Measurements from ENCODE around the gene FAM110A.
"Not testable (repeated sequence)": the region's sequence is repeated elsewhere in the genome, so short reads cannot be mapped to it uniquely, and the experiment has no call there.

FAM110A gene

DNA sequence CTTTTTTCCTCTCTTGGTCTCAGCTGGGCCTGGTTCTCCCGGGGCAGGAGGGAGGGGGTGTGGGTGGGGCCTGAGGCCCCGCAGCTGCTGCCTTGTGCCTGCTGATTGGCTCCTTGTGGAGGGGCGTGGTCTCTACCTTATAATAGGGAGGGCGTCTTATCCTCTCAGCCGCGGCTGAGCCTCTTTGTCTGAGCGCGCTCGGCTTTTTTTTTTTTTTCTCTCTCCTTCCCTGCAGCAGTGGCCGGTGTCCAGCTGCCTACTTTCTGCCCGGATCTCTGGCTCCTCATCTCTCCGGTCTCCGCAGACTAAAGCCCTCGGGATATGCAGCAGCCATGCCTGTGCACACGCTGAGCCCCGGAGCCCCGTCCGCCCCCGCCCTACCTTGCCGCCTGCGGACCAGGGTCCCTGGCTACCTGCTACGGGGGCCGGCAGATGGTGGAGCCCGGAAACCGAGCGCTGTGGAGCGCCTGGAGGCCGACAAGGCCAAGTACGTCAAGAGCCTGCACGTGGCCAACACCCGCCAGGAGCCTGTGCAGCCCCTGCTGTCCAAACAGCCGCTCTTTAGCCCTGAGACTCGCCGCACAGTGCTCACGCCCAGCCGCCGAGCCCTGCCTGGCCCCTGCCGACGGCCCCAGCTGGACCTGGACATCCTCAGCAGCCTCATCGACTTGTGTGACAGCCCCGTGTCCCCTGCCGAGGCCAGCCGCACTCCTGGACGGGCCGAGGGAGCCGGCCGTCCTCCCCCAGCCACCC is 11.1 kb downstream of the FAM110A start:
- DNase-seq (ENCODE audit: low read depth), result peak; percentile 81

DNA sequence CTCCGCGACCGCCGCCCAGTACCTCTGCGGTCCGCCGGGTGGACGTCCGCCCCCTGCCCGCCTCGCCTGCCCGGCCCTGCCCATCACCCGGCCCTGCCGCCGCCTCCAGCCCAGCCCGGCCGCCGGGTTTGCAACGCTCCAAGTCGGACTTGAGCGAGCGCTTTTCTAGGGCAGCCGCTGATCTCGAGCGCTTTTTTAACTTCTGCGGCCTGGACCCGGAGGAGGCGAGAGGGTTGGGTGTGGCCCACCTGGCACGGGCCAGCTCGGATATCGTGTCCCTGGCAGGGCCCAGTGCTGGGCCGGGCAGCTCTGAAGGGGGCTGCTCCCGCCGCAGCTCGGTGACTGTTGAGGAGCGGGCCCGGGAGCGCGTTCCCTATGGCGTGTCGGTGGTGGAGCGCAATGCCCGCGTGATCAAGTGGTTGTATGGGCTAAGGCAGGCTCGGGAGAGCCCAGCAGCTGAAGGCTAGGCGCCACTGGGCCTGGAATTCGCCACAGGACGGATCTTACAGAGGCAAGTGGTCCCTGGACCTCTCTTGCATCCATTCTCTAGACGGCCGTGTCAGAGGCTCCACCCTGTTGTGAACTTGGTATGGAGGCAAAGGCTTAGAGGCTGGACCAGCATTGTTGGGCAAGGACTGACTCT is 11.8 kb downstream of the FAM110A start:
- no peak for DNase-seq (ENCODE audit: low read depth)

DNA sequence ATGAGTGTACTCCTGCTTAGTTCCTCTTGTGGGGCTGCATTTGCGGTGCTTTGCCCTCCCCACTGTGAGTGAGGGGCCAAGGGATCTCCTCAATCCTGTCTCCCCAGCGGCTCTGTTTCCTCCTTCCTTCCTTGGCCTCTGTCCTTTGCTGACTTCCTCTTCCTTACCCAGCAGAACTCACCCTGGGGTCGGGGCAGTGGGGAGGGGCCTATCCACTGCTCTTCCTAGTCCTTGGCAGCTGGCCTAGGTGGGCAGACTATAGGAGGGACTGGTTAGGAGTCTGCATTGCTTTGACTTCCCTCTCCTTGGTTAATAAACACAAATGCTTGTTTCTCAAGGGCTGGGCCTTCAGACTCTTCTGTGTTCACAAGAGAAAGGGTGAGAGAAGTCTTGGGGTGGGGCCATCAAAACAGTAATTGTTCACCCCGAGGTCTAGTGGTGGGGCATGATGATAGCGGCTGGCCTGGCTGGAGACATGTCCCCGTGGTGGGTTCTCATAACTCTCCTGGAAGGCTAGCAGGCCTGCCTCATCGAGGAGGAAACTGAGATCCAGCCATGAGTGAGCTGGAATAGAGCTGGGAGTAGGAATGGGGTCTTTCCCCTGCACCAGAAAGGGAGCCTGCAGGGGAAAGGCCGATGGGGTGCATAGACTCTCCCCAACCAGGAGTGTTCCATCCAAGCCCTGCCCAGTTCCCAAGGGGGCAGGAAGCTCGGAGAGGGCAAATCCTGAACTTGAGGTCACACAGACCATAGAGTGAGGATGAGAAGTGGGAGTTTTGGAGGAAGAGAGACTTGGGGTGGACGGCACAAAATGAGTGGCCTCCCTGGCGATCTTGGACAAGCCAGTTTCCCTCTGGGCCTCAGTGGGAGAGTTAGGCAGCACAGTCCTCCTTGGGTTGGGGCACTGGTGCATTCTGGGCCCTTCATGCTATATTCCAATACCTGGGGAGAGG is 12.7 kb downstream of the FAM110A start:
- DNase-seq (ENCODE audit: low read depth), result no peak

DNA sequence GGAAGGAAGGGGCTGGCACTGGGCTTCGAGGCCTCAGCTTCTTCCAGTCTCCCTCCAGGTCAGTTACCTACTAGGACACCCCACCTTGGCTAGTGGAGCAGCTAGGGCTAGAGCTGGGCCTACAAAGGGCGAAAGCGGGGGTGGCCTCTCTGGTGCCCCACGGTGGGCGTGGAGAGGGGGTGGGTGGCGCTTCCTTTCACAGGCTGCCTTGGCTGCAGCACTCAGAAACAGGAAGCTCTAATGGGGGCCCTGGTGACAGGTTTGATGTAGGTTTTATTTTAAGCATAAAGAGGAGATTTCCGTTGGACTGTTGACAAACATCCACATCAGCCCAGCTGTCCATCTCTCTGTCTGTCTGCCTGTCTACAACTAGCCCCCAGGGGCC is 13.4 kb downstream of the FAM110A start:
- no peak for DNase-seq (ENCODE audit: low read depth)

DNA sequence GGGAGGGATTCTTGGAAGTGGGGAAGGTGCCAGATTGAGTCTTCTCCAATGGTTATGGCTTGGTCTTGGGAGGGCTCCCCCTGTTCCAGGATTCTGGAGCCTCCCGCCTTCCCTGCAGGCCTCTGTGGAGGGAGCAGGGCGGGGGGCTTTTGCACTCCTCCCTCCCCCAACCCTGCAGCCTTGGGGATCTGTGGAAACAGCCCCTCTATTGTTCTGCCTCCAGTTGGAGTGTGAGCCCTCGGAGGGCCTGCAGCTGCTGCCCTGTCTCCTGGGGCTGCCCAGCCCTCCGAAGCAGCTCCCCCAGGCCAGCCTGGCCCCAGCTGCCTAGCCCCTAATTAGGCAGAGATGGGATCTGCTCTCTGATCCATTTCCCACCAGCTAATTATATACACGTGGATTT is 14.7 kb downstream of the FAM110A start:
- no peak for DNase-seq (ENCODE audit: low read depth)

DNA sequence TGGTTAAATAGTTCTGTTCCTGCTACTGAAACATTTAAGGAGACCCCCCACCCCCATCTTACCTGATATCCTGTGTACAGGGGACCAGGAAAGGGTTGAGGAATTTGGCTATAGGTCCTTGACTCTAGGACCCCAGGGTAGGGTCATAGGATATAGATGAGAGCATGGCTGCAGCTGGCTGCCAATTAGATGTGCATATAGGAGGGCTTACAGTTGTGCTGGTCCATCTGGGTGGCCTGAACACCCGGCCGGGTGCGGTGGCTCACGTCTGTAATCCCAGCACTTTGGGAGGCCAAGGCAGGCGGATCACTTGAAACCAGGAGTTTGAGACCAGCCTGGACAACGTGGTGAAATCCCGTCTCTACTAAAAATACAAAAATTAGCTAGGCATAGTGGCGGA is 15.2 kb downstream of the FAM110A start:
- DNase-seq (ENCODE audit: low read depth), result not testable (repeated sequence)

DNA sequence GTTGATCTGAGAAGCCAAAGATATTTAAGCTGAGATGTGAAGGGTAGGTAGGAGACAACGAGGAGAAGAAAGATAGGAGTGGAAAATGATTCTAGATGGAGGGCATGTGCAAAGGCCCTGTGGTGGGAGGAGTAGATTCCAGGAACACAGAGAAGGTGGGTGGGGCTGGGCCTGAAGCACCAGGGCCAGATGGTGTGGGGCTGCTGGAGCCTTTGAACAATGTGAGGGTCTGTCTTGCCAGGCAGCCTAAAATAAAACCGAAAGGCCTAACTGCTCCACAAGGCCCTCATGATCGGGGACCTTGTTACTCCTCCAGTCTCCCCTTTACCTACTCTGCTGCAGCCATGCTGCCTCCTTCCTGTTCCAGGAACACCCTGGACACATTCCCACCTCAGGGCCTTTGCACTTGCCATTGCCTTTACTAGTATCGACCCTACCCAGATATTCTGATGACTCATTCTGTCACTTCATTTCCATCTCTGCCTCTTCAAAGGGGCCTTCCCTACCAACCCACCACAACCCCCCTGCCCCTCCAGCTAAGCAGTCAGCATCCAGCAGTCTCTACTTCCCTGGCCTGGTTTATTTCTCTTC is 20.0 kb downstream of the FAM110A start:
- DNase-seq (ENCODE audit: low read depth), result no peak

DNA sequence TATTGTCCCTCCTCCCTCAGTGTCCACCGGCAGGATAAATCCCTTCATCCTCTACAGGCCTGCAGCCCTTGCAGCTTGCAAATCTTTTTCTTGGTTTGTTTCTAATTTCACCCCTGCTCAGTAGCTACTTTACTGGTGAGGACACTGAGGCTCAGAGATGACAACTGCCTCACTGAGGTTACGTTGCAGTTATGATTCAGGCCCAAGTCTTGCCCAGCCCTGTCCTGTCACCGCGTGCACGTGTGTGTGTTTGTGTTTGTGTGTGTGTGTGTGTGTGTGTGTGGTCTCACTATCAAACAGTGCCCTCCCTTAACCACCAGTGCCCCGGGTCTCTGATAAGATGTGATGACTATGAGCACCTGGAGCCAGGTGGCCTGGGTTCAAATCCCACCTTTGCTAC is 21.1 kb downstream of the FAM110A start:
- no peak for DNase-seq (ENCODE audit: low read depth)

DNA sequence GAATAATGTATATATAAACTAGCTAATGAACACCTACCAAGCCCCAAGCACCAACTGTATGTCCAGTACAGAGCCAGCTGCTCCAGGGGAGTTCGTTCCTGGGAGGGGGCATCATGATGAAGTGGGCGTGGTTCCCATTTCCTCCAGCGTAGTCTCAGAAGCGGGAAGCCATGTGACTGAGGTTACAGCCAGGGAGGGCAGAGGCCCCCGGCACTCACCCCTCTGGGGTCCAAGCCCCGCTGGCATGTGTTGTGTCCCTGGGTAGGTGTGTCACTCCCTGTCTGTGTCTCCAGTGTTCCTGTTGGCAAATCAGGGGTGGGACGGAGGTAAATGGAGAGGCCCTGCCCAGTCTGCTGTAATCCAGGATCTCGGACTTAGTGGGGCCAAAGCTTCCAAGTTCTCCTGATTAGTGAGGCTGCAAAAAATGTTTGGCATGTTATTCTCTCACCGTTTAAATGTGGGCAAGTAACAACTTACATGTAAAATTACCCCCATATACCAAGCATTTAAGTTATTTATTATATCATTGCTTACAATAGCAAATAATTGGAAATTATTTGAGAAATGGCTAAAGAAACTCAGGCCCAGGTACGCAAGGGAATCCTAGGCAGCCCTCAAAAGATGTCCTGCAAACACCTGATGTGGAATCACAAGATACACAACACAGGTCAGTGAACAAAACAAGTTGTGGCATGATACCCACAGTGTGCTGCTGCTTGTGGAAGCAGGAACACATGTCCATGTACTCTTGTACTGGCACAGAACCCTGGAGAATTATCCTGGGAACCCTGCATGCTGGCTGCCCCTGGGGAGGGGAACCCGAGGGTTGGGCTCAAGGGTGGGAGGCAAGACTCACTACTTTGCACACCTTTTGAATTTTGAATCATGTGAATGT is 22.2 kb downstream of the FAM110A start:
- DNase-seq (ENCODE audit: low read depth), result no peak

DNA sequence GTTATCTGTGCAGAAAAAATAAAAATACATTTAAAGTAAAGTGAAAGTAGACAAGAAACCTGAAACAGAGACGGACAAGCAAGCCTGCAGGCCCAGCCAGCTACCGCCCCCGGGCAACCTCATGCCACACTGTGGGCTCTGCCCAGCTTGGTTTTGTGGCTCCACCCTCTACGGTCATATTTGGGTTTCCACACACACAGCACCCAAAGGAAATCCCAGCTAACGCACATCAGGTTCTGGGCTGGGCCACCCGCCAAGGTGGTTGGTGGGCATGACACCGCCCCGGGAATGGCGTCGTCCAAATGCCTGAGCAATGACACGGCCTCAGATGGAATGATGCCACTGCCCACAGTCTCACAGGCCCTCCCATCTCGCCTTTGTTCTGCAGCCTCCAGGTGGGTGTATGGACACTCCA is 22.9 kb downstream of the FAM110A start:
- no peak for DNase-seq (ENCODE audit: low read depth)

DNA sequence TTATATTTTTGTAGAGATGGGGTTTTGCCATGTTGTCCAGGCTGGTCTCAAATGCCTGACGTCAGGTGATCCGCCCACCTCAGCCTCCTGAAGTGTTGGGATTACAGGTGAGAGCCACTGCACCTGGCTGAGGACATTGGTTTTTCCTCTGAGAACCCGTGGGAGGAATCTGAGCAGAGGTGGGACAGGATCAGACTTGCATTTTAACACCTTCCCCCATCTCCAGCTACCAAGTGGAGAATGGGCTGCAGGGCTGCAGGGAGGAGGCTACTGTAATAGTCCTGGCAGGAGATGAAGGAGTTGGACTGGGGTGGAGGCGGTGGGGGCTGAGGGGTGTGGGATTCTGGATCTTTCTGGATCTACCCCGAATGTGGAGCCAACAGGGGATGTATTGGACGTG is 24.5 kb downstream of the FAM110A start:
- DNase-seq (ENCODE audit: low read depth), result no peak

DNA sequence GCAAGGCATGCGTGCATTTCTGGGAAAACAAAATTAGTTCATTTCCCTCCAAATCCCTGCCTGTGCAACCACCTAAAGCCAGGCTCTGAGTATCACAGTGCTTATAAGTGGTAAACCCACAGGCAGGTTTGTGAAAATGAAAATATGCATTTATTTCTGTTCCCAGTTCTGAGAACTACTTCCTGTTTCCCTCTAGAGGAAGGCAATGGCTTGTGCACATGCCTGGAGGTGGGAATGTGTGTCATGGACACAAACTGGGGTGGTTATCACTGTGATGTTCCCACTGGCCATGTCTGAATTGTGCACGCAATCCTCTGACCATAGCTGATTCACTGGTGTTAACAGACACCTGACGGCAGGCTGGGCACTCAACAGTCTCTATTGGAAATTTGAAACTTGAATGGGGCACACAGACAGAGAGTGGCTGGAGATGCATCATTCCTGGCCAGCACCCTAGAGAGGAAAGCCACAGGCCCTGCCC is 26.3 kb downstream of the FAM110A start:
- DNase-seq (ENCODE audit: low read depth), result no peak

DNA sequence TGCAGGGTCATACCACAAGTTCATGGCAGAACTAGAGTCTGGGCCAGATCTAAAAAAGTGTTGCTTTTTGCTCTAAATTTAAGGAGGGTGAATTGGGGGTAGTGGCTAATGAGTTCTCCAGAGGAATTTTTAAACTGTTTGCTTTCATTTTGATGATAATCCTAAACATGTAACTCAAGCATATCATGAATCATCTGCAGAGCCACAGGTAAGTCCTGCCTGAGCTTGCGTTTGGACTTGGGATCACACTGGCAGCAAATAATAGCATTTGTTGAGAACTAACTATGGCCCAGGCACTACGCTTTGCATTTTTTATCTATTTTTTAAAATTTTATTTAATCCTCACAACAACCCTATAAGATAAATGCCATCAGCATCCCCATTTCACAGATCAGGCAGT is 27.4 kb downstream of the FAM110A start:
- DNase-seq (ENCODE audit: low read depth), result no peak

DNA sequence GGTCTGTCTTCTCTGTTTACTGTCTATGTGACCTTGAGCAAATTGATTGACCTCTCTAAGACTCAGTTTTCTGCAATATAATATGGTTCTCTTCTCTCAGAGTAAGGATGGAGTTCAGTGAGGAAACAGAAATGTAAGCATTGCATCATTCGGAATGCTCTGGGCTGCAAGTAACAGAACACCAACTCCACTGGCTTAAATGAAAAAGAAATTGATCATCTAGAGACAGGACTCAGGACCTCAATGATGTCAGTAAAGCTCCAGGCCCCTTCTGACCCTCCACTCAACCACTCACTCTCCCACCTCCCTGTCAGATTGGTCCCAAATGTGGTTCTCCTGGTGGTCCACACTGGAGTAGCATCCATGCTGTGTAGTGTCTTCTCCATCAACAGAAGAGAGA is 31.9 kb downstream of the FAM110A start:
- DNase-seq (ENCODE audit: low read depth), result no peak

DNA sequence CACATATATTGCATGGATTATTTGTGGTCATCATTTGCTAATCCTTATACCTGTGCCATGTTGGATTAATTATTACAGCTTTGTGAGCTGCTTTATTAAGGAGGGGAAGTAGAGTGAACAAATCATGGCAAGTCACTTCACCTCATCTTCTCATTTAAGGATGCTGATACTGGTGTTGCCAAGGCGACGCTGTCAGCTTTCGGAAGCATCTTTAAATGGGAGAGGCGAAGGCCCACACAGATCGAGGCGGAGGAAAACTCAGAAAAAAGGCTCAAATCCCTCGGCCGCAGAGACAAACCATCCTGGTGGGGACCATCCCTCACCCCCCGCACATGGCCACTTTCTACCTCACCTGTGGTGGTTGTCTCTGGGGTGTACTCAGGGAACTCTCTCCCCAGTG is 34.8 kb downstream of the FAM110A start:
- no peak for DNase-seq (ENCODE audit: low read depth)

DNA sequence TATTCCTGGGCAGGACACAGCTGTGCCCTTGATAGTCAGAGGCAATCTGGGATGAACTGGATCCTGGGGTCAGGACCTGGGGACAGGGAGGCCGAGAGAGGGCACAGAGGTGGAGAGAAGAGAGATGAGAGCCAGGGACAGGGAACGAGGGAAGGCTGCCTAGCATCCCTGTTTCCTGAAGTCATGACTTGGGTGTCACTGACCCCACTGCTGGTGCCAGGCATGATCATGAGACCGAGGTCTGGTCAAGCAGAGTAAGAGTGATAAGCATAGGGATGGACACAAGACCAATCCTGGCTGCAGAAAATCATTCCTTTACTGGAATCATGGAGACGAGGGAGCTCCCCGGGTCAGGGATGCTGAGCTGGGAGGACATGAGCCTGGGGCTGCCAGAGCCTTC is 36.1 kb downstream of the FAM110A start:
- no peak for DNase-seq (ENCODE audit: low read depth)

DNA sequence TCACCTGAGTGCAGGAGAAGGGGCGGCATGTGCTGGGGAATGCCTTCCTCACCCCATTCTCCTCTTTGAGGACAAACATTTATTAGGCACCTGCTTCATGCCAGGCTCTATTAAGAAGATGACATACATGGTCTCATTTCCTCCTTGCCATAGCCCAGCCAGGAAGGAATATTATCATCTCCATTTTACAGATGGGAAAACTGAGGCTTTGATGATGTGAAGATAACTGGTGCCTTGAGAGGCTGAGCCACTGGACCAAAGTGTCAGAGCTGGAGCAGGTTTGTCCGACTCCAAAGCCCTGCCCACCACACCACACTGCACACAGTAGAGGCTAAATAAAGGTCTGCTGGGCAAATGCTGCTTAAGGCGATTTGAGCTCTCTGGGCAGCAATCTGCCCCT is 37.2 kb downstream of the FAM110A start:
- no peak for DNase-seq (ENCODE audit: low read depth)

DNA sequence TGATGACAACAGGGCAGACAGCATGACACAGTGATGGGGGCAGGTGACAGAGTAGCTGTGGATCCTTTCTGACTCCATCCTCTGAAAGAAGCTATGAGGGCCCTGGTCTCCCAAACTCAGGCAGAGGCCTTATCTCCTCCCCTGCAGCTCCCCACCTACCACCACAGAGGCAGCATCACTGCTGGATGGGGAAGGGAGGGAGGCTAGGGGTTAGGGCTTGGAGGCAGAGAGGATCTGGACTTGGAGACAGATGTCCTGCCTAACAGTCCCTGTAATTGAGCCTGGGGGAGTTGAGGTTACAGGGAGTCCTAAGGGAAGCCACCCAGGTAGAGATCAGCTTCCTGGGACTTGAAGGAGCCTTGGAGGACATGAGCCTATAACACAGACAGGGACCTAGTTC is 37.9 kb downstream of the FAM110A start:
- DNase-seq (ENCODE audit: low read depth), result no peak

DNA sequence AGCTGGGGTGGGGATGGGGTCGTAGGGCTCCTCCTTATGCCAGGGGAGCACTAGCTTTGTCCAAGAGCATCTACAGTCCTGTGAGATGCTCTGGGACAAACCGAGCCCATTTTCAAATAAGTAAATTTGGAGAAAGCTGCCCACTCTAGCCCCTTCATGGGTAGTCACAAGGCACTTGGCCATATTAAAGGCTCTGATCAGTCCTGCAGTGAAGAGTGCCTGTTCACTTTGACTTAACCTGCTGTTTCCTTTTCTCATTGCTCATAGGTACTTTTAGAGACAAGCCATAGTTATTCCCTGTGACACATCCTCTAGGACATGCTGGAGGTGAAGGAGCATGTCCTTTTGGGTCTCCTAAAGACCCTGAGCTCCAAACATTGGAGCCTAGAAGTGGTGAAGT is 38.4 kb downstream of the FAM110A start:
- no peak for DNase-seq (ENCODE audit: low read depth)

DNA sequence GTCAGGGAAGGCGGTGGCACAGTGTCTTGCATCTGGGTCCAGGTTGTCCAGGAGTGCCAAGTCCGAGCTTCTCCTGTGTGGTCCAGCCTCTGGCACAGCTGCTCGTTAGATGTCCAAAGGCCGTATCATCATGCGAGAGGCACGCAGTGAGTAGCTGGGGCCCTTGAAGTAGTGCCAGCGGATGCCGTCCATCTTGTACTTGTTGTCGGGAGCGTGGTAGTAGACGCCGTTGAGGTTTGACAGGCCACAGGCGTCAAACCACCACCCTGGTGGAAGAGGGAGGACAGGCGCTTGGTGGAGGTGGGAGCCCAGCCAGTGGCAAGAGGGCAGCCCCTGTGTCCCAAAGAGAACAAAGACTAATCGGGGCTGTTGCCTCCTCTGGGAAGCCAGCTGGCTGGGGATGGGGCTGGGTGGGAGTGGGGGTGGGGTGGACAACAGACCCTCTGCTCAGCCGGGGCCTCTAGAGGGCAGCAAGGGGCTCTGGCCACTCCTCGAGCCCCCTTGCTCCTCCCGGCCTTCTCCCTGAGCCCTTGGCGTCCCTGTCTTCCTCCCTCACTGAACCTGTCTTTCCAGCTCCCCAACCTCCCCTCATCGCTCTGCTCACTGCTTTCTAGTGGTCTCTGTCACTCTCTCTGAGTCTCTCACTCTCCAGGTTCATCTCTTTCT is 39.5 kb downstream of the FAM110A start:
- DNase-seq (ENCODE audit: low read depth), result no peak
